ENCODE measurements around the gene PKDCC.
"Not testable (repeated sequence)": the region's sequence is repeated elsewhere in the genome, so short reads cannot be mapped to it uniquely, and the experiment has no call there.

Gene PKDCC

DNA sequence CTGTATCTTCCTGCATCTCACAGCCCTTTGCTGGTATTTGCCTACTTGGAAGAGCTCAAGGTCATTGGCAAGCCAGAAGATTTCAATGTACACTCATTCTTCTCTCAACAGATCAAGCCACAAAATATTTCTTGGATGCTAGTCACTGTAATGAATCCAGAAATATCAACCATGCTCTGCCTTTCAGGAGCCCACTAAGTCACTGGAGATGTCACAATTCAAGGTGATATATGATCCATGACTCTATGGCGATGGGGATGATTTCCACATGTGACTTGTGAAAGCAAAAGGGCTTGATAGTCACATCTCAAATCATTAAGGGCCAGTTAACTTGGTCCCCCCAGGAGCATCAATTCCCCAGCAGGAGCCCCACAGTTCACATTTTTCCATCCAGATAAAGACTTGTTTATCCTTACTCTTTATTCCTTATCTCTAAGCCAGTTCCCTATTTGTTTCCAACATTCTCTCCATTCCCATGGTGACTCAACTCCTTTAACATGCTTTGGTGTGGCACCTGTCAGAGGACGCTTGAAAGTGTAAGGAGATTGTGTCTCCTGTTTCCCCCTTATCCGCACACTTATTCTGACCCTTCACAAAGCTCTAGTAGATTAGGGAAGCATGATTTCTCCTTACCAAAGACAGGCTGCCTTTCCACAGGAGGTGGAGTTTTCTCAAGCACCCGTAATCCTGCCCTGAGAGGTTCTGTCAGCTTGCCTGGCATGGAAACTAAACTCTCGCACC lies 15.8 kb downstream of the PKDCC start:
- no peak for DNase-seq (ENCODE audit: low read depth, low spot score)

GRCh38 chr2:42064417-42064942 lies 16.7 kb downstream of the PKDCC start:
- no peak for DNase-seq (ENCODE audit: low read depth, low spot score)

DNA sequence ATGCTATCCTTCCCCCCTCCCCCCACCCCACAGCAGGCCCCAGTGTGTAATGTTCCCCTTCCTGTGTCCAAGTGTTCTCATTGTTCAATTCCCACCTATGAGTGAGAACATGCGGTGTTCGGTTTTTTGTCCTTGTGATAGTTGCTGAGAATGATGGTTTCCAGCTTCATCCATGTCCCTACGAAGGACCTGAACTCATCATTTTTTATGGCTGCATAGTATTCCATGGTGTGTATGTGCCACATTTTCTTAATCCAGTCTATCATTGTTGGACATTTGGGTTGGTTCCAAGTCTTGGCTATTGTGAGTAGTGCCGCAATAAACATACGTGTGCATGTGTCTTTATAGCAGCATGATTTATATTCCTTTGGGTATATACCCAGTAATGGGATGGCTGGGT lies 17.9 kb downstream of the PKDCC start:
- not testable (repeated sequence) for DNase-seq (ENCODE audit: low read depth, low spot score)

DNA sequence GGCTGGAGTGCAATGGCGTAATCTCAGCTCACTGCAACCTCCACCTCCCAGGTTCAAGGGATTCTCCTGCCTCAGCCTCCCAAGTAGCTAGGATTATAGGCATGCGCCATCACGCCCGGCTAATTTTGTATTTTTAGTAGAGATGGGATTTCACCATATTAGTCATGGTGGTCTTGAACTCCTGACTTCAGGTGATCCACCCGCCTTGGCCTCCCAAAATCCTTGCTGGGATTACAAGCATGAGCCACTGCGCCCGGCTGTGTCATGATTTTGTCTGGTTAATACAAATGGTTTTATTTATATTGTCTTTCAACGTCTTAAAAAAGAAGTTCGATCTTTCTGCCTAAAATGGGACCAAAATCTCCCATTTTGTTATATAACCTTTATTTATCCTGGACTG lies 19.2 kb downstream of the PKDCC start:
- not testable (repeated sequence) for DNase-seq (ENCODE audit: low read depth, low spot score)

GRCh38 chr2:42067521-42067920 lies 19.7 kb downstream of the PKDCC start:
- DNase-seq (ENCODE audit: low read depth, low spot score), result no peak

DNA sequence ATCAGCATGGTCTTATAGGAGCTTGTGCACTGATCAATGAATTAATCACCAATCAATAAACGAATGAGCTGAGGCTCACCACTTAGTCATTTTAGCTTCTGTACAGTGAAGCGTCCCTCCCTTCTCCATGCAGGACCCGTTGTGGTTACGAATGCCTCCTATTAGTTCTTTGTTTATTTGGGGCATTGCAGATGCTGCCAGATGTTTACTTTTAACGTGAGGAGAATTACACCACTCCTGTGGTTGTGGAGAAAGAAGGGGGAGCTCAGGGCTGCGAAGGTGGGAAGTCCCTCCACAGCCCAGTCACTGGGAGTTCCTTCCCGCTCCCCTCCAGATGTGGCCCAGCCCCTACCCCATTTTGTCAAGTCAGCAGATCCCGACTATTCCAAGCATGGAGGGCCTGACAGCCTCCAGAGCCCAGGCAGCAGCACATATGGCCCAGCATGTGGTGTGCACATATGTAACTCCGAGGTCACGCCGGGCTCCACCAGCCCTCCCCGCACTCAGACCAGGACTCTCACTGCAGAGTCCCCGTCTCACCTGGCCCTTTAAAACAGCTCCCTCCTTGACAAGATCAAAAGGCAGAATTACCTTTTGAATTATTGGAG lies 20.9 kb downstream of the PKDCC start:
- no peak for DNase-seq (ENCODE audit: low read depth, low spot score)

DNA sequence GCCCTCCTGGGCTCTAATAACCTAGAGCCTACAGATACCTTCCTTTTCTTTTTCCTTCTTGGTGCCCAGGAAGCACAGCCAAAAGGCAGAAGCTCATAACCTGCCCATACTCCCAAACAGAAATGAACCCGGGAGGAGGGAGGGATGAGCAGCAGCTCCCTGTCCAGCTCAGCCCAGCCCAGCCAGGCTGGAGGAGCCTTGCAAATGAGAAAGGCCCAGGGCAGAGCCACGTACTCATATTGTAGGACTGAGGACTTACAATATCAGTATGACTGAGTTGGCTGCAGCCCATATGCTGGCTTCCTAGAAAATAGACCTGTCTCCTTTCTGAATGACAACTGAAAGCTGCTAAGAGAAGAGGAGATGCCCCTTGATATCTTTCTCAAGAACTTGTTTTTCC lies 21.7 kb downstream of the PKDCC start:
- DNase-seq (ENCODE audit: low read depth, low spot score), result no peak

- DNase-seq (ENCODE audit: low read depth, low spot score), result no peak
These were observed 24.0 kb downstream of the PKDCC start for GRCh38 chr2:42071791-42072190.

DNA sequence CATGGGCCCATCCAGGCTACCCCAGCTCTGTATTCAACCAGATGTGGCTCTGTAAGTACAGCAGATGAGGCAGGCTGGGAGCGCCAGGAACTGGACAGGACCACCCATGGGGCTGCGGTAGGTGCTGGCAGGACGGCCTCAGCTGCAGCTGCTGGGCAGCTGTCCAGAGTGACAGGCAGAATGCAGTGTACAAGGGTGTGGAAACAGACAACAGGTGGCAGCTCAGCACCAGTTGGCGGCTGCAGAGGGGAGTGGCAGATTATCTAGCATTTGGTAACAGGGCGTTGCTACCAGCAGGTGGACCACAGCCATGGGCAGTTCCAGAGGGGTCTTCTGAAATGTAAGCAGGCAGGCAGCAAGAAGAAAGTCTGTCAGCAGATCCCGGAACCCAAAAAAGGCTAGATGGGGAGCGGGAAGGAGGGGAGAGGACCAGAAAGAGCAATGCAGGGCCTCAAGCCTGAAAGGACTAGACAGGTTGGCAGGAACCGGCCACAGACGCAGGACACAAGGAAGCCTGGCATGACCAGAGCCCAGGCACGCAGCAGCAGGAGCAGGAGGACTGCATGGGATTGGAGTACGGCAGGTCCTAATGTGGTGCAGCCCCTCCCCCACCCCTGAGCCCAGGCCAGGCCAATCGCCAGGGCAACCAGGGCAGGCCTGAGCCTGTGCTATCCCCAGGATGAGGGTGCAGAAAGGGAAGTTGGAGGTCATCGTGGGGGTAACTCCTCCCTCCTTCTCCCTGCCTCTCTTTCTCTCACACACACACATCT lies 24.7 kb downstream of the PKDCC start:
- no peak for DNase-seq (ENCODE audit: low read depth, low spot score)

GRCh38 chr2:42073739-42074503 lies 26.1 kb downstream of the PKDCC start:
- DNase-seq (ENCODE audit: low read depth, low spot score), result no peak

- DNase-seq (ENCODE audit: low read depth, low spot score), result no peak
These were observed 26.8 kb downstream of the PKDCC start for GRCh38 chr2:42074661-42075060.

GRCh38 chr2:42076357-42077225 lies 28.8 kb downstream of the PKDCC start:
- DNase-seq (ENCODE audit: low read depth, low spot score), result no peak

GRCh38 chr2:42077343-42077742 lies 29.5 kb downstream of the PKDCC start:
- no peak for DNase-seq (ENCODE audit: low read depth, low spot score)

DNA sequence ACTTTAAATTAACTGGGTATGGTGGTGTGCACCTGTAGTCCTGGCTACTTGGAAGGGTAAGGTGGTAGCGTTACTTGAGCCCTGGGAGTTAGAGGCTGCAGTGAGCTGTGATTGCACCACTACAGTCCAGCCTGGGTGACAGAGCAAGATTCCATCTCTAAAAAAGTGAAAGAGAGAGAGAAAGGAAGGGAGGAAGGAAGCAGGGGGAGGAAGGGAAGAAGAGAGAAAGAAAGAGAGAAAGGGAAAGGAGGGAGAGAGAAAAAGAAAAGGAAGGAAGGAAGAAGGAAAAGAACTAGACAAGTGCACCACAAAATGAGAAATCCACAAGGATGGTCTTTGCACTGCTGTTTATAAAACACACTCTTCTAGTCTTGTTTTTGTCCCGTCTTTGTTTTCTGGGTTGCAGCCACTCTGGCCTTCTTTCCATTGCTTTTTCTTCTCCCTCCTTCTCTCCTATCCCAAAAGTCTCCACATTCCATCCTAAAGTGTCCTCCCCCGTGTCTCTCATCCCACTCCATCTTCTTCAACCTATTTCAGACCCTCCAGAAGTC lies 32.0 kb downstream of the PKDCC start:
- DNase-seq (ENCODE audit: low read depth, low spot score), result no peak

GRCh38 chr2:42081151-42081550 lies 33.3 kb downstream of the PKDCC start:
- not testable (repeated sequence) for DNase-seq (ENCODE audit: low read depth, low spot score)

DNA sequence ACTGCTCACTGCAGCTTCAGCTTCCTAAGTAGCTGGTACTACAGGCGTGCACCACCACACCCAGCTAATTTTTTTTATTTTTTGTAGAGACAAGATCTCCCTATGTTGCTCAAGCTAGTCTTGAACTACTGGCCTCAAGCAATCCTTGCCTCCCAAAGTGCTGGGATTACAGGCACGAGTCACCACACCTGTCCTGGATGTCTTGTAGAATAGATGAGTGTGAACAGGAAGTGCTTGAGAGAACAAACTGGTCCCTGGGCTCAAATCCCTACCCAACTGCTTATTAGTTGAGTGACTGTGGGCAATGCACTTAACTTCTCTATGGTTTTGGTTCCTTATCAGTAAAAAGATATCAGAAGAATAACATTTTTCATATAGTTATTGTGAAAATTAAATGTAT lies 34.2 kb downstream of the PKDCC start:
- DNase-seq (ENCODE audit: low read depth, low spot score), result no peak

- no peak for DNase-seq (ENCODE audit: low read depth, low spot score)
These were observed 36.4 kb downstream of the PKDCC start for GRCh38 chr2:42084231-42084671.

GRCh38 chr2:42085070-42085469 lies 37.2 kb downstream of the PKDCC start:
- not testable (repeated sequence) for DNase-seq (ENCODE audit: low read depth, low spot score)

DNA sequence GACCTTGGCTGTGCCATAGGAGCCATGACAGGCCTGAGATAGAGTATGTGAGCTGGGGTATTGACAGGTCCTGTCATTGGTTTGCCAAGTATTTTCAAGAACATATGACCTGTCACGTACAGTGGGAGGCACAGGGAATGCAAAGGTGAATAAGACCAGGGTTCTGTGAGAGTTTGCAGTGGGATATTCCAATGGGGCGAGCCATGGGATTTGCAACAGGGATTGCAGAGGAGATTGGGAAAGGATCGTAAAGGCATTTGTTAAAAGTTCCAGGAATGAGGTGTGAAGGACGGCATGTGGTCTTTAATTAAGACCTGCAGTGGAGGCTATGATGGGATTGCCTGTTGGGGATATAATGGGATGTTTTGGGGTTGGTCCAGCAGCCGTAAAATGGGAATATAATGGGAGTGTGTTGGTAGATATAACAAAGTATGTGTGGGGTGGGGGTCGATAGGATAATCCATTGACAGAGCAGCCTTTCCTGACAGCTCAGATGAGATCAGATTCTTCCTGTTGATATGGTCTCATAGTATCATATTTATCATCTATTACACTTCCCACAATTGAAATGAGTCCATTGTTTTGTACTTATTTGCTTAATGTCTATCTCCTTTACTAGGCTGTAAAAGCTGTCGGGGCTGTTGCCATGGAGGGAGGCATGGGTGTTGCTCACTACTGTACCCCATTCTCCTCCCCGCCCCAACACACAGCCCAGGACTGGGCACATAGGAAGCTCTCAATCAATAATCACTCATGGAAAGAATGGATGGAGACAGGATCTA lies 38.1 kb downstream of the PKDCC start:
- no peak for DNase-seq (ENCODE audit: low read depth, low spot score)

All from activated CD4-positive, CD25-positive, alpha-beta regulatory T cell treated with anti-CD3 and anti-CD28 coated beads, Interleukin-2, amount 50 U/mL, for 16 hours (primary cell).